SW480 (cell line): ENCODE measurements around the gene ALKBH1.
"Not testable (repeated sequence)": the region's sequence is repeated elsewhere in the genome, so short reads cannot be mapped to it uniquely, and the experiment has no call there.

Experiments used
- DNase-seq: peaks from one replicate; pipeline ENCODE4 v3.0.0-alpha.2; 2016; ENCODE audit warnings: low spot score

The ALKBH1 gene

GRCh38 chr14:77673193-77673592 lies 34.6 kb downstream of the ALKBH1 start:
- no peak for DNase-seq

DNA sequence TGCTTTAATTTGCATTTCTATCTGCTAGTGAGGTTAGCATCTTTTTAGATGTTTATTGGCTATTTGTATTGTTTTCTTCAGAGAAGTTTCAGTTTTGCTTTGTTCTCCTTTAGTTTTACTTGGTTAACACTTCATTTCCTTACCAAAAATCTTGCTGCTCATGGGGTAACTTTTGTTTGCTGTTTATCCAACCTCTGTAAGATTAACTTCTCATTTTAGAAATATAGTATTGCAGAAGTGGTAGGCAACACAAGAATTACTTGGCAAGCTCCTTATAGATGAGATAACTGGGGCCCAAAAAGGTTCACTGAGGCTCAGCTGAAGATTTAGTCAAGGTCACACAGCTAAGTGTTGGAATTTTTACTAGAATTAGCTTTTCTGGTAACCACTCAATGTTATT lies 40.5 kb downstream of the ALKBH1 start:
- no peak for DNase-seq

- no peak for DNase-seq
Observed at GRCh38 chr14:77663293-77663692, 44.5 kb downstream of the ALKBH1 start.

GRCh38 chr14:77661562-77661961 lies 46.3 kb downstream of the ALKBH1 start:
- DNase-seq: not testable (repeated sequence)

- no peak for DNase-seq
Observed at GRCh38 chr14:77660754-77661153, 47.1 kb downstream of the ALKBH1 start.

DNA sequence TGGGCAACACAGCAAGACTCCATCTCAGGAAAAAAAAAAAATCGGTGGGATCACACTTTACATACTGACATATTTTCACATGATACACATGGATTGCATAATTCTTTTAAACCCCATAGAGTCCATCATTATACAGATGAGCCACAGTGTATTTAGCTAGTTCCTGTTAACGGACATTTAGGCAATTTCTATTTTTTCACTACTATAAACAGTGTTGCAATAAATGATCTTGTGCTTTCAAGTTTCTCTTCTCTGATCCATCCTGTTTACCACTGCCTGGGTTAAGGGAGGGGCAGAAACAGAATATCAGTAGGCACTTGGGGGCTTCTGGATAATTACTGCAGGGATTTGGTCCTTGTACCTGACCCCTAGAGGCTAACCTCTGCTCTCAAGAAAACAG lies 48.0 kb downstream of the ALKBH1 start:
- DNase-seq: no peak

GRCh38 chr14:77657280-77657679 lies 50.5 kb downstream of the ALKBH1 start:
- DNase-seq: no peak

- DNase-seq: no peak
Observed at GRCh38 chr14:77654001-77654441, 53.8 kb downstream of the ALKBH1 start.

DNA sequence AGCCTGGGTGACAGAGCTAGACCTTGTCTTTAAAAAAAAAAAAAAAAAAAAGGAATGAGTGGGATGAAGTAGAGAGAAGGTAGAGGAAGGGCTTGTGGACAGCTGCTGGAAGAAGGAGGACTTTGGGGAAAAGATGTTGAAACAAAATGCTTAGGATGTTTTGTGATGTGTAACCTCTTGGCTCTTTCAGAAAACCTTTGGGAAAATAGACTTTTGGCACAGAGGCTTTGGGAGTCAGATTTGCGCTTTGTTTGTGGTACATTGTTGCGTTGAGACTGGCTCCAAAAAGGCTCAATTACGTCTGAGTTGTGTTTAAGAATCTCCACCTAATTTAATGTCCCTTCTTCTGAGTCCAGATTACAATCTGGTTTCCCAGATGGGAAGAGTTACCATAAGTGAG lies 58.5 kb downstream of the ALKBH1 start:
- DNase-seq: no peak

DNA sequence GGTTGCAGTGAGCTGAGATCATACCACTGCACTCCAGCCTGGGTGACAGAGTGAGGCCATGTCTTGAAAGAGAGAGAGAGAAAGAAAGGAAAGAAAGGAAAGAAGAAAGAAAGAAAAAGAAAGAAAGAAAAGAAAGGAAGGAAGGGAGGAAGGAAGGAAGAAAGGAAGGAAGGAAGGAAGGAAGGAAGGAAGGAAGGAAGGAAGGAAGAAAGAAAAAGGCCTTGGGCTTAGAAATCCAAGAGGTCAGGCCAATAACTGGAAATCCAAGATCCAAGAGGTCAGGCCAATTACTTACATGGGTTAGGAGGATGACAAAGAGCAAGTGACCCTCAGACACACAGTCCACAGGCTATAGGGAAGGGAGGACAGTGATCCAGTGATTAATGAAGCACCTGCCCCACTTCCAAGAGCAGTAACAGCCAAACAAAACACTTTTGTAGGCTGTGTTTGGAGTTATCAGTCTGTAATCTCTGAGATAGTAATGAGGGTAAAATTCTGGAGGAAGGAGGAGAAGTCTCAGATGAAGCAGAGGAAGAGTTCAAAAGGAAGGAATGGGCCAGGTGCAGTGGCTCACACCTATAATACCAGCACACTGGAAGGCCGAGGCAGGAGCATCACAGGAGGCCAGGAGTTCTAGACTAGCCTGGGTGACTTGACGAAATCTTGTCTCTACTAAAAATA lies 59.2 kb downstream of the ALKBH1 start:
- DNase-seq: no peak

GRCh38 chr14:77647853-77648252 lies 60.0 kb downstream of the ALKBH1 start:
- no peak for DNase-seq

DNA sequence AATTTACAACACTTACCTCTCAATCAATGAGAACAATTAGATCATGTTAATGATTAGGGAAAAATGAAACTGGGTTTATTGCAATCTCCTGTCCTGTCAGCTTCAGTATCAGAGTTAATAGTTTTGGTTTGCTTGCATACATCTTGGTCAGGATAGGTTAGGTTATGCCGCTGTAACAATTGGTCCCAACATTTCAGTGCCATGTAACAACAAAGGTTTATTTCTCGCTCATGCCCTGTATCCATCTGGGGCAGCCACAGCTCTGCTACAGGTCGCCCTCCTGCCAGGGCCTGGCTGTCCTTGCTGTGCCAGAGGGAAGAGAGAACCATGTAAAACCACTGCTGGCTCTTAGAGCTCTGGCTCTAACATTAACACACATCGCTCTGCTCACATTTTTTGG lies 60.9 kb downstream of the ALKBH1 start:
- no peak for DNase-seq

- no peak for DNase-seq
Observed at GRCh38 chr14:77645520-77646230, 62.1 kb downstream of the ALKBH1 start.

DNA sequence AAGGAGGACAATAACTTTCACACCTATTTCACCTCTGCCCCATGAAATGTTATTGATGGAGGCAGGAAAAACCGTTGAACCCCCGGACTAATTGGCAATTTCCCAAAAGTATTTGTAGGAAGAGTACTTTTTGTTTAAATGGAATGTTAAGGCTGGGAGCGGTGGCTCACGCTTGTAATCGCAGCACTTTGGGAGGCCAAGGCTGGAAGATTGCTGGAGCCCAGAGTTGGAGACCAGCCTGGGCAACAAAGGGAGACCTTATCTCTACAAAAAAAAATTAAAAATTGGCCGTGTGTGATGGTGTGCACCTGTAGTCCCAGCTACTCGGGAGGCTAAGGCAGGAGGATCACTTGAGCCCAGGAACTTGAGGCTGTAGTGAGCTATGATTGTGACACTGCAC lies 65.4 kb downstream of the ALKBH1 start:
- DNase-seq: no peak

DNA sequence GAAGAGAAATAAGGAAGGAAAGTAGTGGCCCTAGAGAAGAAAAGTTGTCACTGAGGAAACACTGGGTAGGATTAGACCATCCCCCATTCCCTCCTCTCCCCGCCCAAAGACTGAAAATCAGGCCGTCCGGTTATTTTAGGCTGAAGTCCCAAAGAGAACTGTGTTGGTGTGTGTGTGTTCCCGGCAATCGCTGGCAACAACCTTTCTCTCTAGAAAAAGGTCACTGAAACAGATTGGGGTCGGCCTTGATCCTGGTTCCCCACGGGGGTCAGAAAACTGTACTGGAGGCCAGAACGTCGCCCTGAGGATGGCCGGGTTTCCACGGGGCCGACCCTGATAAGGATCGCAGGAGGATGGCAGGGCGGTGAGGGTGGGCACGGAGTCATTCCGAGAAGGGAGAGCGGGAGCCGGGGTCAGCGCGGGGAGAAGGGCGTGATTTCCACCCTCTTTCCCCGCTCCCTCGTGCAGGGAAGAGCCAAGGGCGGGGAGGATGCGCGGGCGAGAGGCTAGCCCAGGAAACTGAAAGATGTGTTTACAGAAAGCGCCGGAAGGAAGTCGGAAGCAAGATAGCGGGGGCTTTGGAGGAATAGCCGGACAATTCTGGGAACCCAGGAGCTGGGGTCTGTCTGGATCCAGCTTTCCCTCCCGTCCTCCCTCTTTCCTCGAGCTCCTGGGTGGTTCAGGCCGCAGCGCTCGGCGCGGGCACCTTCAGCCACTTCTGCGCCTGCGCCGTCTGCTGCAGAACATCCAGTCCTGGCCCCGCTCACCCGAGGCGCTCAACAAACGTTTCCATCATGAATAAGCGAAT lies 66.1 kb downstream of the ALKBH1 start:
- no peak for DNase-seq

GRCh38 chr14:77640756-77641533 lies 66.9 kb downstream of the ALKBH1 start:
- DNase-seq: no peak

DNA sequence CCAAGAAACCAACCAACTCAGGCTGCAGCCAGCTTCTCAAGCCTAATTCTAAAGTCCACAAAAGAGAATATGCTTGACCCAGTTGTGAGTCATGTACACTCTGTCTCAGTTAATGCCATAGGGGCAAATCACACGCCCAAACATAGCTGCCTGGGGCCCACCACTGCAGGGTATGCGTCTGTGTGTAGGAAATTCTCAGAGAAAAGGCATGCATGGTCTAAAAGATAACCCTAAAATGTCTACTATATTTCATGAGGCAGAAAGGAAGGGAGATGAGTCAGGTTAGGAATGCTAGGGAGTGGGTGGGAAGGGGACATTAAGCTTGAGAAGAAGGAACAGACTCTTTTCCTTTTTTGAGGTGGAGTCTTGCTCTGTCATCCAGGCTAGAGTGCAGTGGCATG lies 69.1 kb downstream of the ALKBH1 start:
- DNase-seq: peak; percentile 23

DNA sequence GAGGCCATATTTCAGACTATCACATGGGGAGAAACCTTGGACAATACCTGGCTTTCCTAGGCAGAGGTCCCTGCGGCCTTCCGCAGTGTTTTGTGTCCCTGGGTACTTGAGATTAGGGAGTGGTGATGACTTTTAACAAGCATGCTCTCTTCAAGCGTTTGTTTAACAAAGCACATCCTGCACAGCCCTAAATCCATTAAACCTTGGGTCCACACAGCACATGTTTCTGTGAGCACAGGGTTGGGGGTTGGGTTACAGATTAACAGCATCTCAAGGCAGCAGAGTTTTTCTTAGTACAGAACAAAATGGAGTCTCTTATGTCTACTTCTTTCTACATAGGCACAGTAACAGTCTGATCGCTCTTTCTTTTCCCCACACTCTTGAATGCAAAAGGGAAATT lies 72.0 kb downstream of the ALKBH1 start:
- DNase-seq: not testable (repeated sequence)

- not testable (repeated sequence) for DNase-seq
Observed at GRCh38 chr14:77635466-77635865, 72.4 kb downstream of the ALKBH1 start.

- DNase-seq: no peak
Observed at GRCh38 chr14:77630111-77630510, 77.7 kb downstream of the ALKBH1 start.

DNA sequence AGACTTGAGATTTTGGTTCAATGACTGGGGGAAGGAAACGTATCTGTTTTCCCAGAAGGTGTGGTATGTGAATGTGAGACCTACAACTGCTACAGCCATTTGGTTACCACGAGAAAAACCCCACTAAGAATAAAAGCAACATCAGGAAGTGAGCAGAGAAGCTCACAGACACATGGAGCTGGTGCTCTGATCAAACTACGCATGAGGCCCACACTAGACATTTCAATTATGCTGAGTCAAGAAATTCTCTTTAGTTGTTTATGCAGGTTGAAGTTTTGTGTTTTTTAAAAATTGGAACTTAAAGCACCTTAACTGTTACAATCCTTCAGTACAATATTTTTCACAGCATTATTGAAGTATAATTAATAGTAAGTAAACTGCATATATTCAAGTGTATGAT lies 82.5 kb downstream of the ALKBH1 start:
- DNase-seq: no peak

GRCh38 chr14:77623201-77623600 lies 84.6 kb downstream of the ALKBH1 start:
- no peak for DNase-seq
